ENCODE data around the gene PRR20G. TPM values are rescaled to one million over a fixed set of nuclear protein-coding genes. Genes with fewer than 3 reads are reported as not detected.

Gene PRR20G
- polyA plus RNA-seq (2013): 0.04 TPM in 1 of 2 replicates, not detected in the other

DNA sequence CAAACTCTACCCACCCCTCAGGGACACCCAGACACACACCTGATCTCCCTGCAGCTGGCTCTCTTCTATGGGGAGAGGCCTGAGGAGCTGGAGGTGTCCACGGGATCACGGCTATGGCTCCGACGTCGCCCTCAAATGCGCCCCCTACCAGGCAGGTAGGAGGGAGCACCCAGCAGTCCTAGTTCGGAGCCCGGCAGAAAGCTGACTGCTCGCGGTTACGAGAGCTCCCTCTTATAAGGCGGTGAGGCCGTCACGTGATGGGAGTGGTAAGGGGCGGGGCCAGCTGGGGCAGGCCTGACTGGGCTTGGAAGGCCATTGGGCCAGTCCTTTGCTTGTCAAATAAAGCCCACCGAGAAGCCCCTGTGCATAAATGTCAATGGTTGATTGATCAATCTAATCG is at the start of gene PRR20G:
PRR20G (minus strand) TSS at position 207 of the 400 bp plus-strand sequence. CDS start 681 bp downstream, outside the sequence.
- no peak within 1 kb of the TSS for H3K4ac ChIP-seq (ENCODE audit: low read depth, low read length)
- WGBS (ENCODE audit: extremely low coverage, insufficient coverage, insufficient read length): no CpG with 5 or more reads among the region's 17 CpGs

DNA sequence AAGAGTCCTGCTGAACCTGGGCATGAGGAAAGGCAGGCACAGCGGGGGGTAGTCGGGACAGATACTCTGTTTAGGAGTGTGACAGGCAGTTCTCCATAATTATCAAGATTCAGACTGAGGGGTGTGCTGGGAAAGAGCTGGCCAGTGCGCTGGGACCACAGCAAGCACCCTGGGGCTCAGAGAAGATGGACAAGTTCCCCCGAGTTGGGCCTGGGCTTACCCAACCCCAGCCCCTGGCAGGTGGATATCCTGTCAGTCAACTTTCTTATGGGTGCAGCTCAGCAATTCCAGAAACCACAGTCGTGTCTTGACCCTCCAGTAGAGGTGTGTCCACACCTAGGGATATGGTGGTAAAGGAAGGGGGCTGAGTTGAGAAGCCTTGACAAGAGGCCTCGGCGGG is 49.2 kb upstream of the PRR20G start:
- no peaks in the 10 kb centered on the region for H3K27me3 ChIP-seq (ENCODE audit: insufficient read depth, low read length)
- no peak overlapping the region for H2BK120ac ChIP-seq (ENCODE audit: insufficient read depth, low read length, poor library complexity)
- H4K8ac ChIP-seq (ENCODE audit: low read depth, low read length): no peak overlapping the region
- no peak overlapping the region for H3K14ac ChIP-seq (ENCODE audit: low read length)
- no peaks in the 10 kb centered on the region for H3K4me1 ChIP-seq (ENCODE audit: control insufficient read depth in 1 of 2, insufficient read depth in 2 of 2, low read length in 2 of 2)
- H3K79me1 ChIP-seq (ENCODE audit: low read length): no peaks in the 10 kb centered on the region
- H2AK5ac ChIP-seq (ENCODE audit: low read length): no peak overlapping the region
- no peak overlapping the region for H3K18ac ChIP-seq (ENCODE audit: low read length)
- no peak overlapping the region for H3K9ac ChIP-seq (ENCODE audit: low read length)
- H3K4me2 ChIP-seq (ENCODE audit: low read length): no peak overlapping the region
- no peak overlapping the region for H3K4me3 ChIP-seq (ENCODE audit: low read depth, low read length)
- H3K27ac ChIP-seq (ENCODE audit: low read depth, low read length): no peak overlapping the region
- no peak overlapping the region for H2AFZ ChIP-seq (ENCODE audit: insufficient read depth, low read length, poor library complexity)
- H2BK12ac ChIP-seq (ENCODE audit: low read length): no peak overlapping the region
- peaks cover 2% of the 10 kb centered on the region for H3K9me3 ChIP-seq (ENCODE audit: insufficient read depth, low read depth, low read length)
- H4K12ac ChIP-seq (ENCODE audit: low read depth, low read length): no peak overlapping the region
- WGBS (ENCODE audit: extremely low coverage, insufficient coverage, insufficient read length): no CpG with 5 or more reads among the region's 7 CpGs
- no peak overlapping the region for H4K91ac ChIP-seq (ENCODE audit: low read depth, low read length)
- H3K23ac ChIP-seq (ENCODE audit: low read length): no peak overlapping the region
- no peaks in the 10 kb centered on the region for H3K79me2 ChIP-seq (ENCODE audit: control insufficient read depth, insufficient read depth, low read length, poor library complexity)
- no peaks in the 10 kb centered on the region for H3K36me3 ChIP-seq (ENCODE audit: control insufficient read depth in 1 of 2, insufficient read depth in 2 of 2, low read length in 2 of 2)
- H2BK5ac ChIP-seq (ENCODE audit: low read depth, low read length, poor library complexity): no peak overlapping the region
- no peak for DNase-seq
- no peak overlapping the region for H3K4ac ChIP-seq (ENCODE audit: low read depth, low read length)

More for the DNA sequence above, at the start of gene PRR20G:
- H2BK120ac ChIP-seq (ENCODE audit: insufficient read depth, low read length, poor library complexity): no peak within 1 kb of the TSS
- H3K27ac ChIP-seq (ENCODE audit: low read depth, low read length): no peak within 1 kb of the TSS
- H3K79me2 ChIP-seq (ENCODE audit: control insufficient read depth, insufficient read depth, low read length, poor library complexity): no peaks in the 10 kb centered on the region
- no peak within 1 kb of the TSS for H3K18ac ChIP-seq (ENCODE audit: low read length)
- no peaks in the 10 kb centered on the region for H3K27me3 ChIP-seq (ENCODE audit: insufficient read depth, low read length)
- no peak within 1 kb of the TSS for H3K4me2 ChIP-seq (ENCODE audit: low read length)
- H4K12ac ChIP-seq (ENCODE audit: low read depth, low read length): no peak within 1 kb of the TSS
- no peaks in the 10 kb centered on the region for H3K79me1 ChIP-seq (ENCODE audit: low read length)
- no peak within 1 kb of the TSS for H3K4me3 ChIP-seq (ENCODE audit: low read depth, low read length)
- no peak within 1 kb of the TSS for H3K14ac ChIP-seq (ENCODE audit: low read length)
- no peak within 1 kb of the TSS for H4K91ac ChIP-seq (ENCODE audit: low read depth, low read length)
- no peak within 1 kb of the TSS for H4K8ac ChIP-seq (ENCODE audit: low read depth, low read length)
- no peaks in the 10 kb centered on the region for H3K4me1 ChIP-seq (ENCODE audit: control insufficient read depth in 1 of 2, insufficient read depth in 2 of 2, low read length in 2 of 2)
- no peak within 1 kb of the TSS for H3K9ac ChIP-seq (ENCODE audit: low read length)
- H3K9me3 ChIP-seq (ENCODE audit: insufficient read depth, low read depth, low read length): peaks cover 11% of the 10 kb centered on the region
- H2AK5ac ChIP-seq (ENCODE audit: low read length): no peak within 1 kb of the TSS
- no peak for DNase-seq
- H3K23ac ChIP-seq (ENCODE audit: low read length): no peak within 1 kb of the TSS
- H2AFZ ChIP-seq (ENCODE audit: insufficient read depth, low read length, poor library complexity): no peak within 1 kb of the TSS
- H3K36me3 ChIP-seq (ENCODE audit: control insufficient read depth in 1 of 2, insufficient read depth in 2 of 2, low read length in 2 of 2): no peaks in the 10 kb centered on the region
- H2BK5ac ChIP-seq (ENCODE audit: low read depth, low read length, poor library complexity): no peak within 1 kb of the TSS
- no peak within 1 kb of the TSS for H2BK12ac ChIP-seq (ENCODE audit: low read length)

DNA sequence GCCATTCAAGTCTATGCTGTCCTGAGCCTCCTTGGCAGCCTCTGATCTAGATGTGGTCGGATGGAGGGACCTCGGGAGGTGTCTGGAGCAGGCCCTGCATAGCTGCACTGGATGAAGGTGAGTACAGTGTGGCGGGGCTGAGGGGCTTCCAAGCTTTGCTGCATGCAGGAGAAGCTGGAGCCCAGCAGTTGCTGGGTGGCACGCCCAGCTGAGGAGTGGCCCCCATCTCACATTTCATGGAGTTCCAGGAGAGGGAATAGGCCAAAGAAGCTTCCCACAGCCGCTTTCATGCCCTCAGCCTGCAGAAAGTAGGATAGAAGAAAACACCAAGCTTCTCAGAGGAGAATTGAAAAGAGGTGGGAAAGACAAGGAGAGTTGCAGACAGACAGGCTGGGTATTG is 48.3 kb upstream of the PRR20G start:
- peaks cover 2% of the 10 kb centered on the region for H3K9me3 ChIP-seq (ENCODE audit: insufficient read depth, low read depth, low read length)
- H2BK5ac ChIP-seq (ENCODE audit: low read depth, low read length, poor library complexity): no peak overlapping the region
- H4K8ac ChIP-seq (ENCODE audit: low read depth, low read length): no peak overlapping the region
- H3K79me1 ChIP-seq (ENCODE audit: low read length): no peaks in the 10 kb centered on the region
- H2BK12ac ChIP-seq (ENCODE audit: low read length): no peak overlapping the region
- H3K14ac ChIP-seq (ENCODE audit: low read length): no peak overlapping the region
- H3K4me1 ChIP-seq (ENCODE audit: control insufficient read depth in 1 of 2, insufficient read depth in 2 of 2, low read length in 2 of 2): no peaks in the 10 kb centered on the region
- WGBS (ENCODE audit: extremely low coverage, insufficient coverage, insufficient read length): no CpG with 5 or more reads among the region's 5 CpGs
- H3K4ac ChIP-seq (ENCODE audit: low read depth, low read length): no peak overlapping the region
- H2AK5ac ChIP-seq (ENCODE audit: low read length): no peak overlapping the region
- no peak for DNase-seq
- H3K27me3 ChIP-seq (ENCODE audit: insufficient read depth, low read length): no peaks in the 10 kb centered on the region
- no peaks in the 10 kb centered on the region for H3K79me2 ChIP-seq (ENCODE audit: control insufficient read depth, insufficient read depth, low read length, poor library complexity)
- no peak overlapping the region for H4K91ac ChIP-seq (ENCODE audit: low read depth, low read length)
- no peak overlapping the region for H3K9ac ChIP-seq (ENCODE audit: low read length)
- no peaks in the 10 kb centered on the region for H3K36me3 ChIP-seq (ENCODE audit: control insufficient read depth in 1 of 2, insufficient read depth in 2 of 2, low read length in 2 of 2)
- H2BK120ac ChIP-seq (ENCODE audit: insufficient read depth, low read length, poor library complexity): no peak overlapping the region
- no peak overlapping the region for H3K18ac ChIP-seq (ENCODE audit: low read length)
- H2AFZ ChIP-seq (ENCODE audit: insufficient read depth, low read length, poor library complexity): no peak overlapping the region
- H3K23ac ChIP-seq (ENCODE audit: low read length): no peak overlapping the region
- H3K27ac ChIP-seq (ENCODE audit: low read depth, low read length): no peak overlapping the region
- H3K4me2 ChIP-seq (ENCODE audit: low read length): no peak overlapping the region
- H4K12ac ChIP-seq (ENCODE audit: low read depth, low read length): no peak overlapping the region
- no peak overlapping the region for H3K4me3 ChIP-seq (ENCODE audit: low read depth, low read length)

DNA sequence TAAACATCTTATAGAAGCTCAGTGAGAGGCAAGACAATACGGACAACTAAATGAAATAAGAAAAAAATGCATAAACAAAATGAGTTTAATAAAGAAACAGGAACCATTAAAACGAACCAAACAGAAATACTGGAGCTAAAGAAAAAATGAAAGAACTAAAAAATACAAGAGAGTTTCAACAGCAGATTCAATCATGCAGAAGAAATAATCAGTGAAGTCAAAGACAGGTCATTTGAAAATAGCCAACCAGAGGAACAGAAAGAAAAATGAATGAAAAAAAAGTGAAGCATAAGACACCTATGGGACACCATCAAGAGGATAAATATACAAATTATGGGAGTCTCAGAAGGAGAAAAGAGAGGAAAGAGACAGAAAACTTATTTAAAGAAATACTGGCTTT is 42.5 kb upstream of the PRR20G start:
- H4K91ac ChIP-seq (ENCODE audit: low read depth, low read length): no peak overlapping the region
- H2BK12ac ChIP-seq (ENCODE audit: low read length): no peak overlapping the region
- H3K4me3 ChIP-seq (ENCODE audit: low read depth, low read length): no peak overlapping the region
- H3K9me3 ChIP-seq (ENCODE audit: insufficient read depth, low read depth, low read length): peaks cover 9% of the 10 kb centered on the region
- H3K27ac ChIP-seq (ENCODE audit: low read depth, low read length): no peak overlapping the region
- no CpG with 5 or more reads among the region's 2 CpGs for WGBS (ENCODE audit: extremely low coverage, insufficient coverage, insufficient read length)
- no peak overlapping the region for H3K18ac ChIP-seq (ENCODE audit: low read length)
- H3K4me1 ChIP-seq (ENCODE audit: control insufficient read depth in 1 of 2, insufficient read depth in 2 of 2, low read length in 2 of 2): no peaks in the 10 kb centered on the region
- H3K23ac ChIP-seq (ENCODE audit: low read length): no peak overlapping the region
- no peak overlapping the region for H4K12ac ChIP-seq (ENCODE audit: low read depth, low read length)
- no peak overlapping the region for H2BK120ac ChIP-seq (ENCODE audit: insufficient read depth, low read length, poor library complexity)
- no peak overlapping the region for H2AFZ ChIP-seq (ENCODE audit: insufficient read depth, low read length, poor library complexity)
- no peak overlapping the region for H2AK5ac ChIP-seq (ENCODE audit: low read length)
- DNase-seq: no peak
- H3K14ac ChIP-seq (ENCODE audit: low read length): no peak overlapping the region
- H3K4me2 ChIP-seq (ENCODE audit: low read length): no peak overlapping the region
- no peaks in the 10 kb centered on the region for H3K27me3 ChIP-seq (ENCODE audit: insufficient read depth, low read length)
- no peak overlapping the region for H3K4ac ChIP-seq (ENCODE audit: low read depth, low read length)
- no peaks in the 10 kb centered on the region for H3K79me1 ChIP-seq (ENCODE audit: low read length)
- no peak overlapping the region for H4K8ac ChIP-seq (ENCODE audit: low read depth, low read length)
- H3K79me2 ChIP-seq (ENCODE audit: control insufficient read depth, insufficient read depth, low read length, poor library complexity): no peaks in the 10 kb centered on the region
- no peak overlapping the region for H3K9ac ChIP-seq (ENCODE audit: low read length)
- no peak overlapping the region for H2BK5ac ChIP-seq (ENCODE audit: low read depth, low read length, poor library complexity)
- H3K36me3 ChIP-seq (ENCODE audit: control insufficient read depth in 1 of 2, insufficient read depth in 2 of 2, low read length in 2 of 2): no peaks in the 10 kb centered on the region
